GM20000 (cell line): ENCODE data around the gene PARVB.
A peak's percentile ranks its signal among the peaks of the same experiment; 100 is the strongest.

Experiments
- DNase-seq: peaks from one replicate; pipeline ENCODE4 v3.0.0; 2012; ENCODE audit warnings: low spot score
- CTCF ChIP-seq: IDR thresholded peaks from 2 replicates; pipeline ENCODE4 v1.5.1; 2012; ENCODE audit warnings: mild to moderate bottlenecking, control low read depth; ENCODE audit errors: extremely low read depth, missing control alignments

Gene PARVB

GRCh38 chr22:44084044-44084772 is 60.1 kb downstream of the PARVB start:
- no peak for DNase-seq

DNA sequence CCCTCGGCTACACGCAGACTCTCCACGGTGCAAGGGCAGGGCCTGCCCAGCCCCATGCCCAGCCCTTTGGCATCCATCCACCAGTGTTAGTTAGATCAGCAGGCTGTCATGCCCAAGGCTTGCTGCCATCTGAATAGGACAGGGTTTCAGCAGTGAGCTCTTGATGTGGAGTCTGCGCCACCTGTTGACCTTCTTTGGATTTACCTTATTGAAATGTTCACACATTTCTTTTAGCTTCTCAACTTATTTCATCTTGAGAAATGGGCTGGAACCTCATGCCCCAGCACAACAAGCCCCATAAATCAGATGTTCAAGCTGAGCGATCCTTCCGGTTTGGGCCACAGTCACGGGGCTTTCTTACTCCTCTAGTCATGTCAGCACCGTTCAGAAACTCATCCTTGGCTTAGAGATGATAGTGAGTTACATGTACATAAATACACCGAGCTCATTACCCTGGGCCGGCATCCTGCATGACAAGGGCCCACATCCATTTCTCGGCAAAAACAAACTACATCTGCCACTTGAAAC is 61.7 kb downstream of the PARVB start:
- DNase-seq = peak; percentile 66
- peak; percentile 15 for TF ChIP-seq CTCF

More at GRCh38 chr22:44084044-44084772, 60.1 kb downstream of the PARVB start:
- no peak for TF ChIP-seq CTCF

DNA sequence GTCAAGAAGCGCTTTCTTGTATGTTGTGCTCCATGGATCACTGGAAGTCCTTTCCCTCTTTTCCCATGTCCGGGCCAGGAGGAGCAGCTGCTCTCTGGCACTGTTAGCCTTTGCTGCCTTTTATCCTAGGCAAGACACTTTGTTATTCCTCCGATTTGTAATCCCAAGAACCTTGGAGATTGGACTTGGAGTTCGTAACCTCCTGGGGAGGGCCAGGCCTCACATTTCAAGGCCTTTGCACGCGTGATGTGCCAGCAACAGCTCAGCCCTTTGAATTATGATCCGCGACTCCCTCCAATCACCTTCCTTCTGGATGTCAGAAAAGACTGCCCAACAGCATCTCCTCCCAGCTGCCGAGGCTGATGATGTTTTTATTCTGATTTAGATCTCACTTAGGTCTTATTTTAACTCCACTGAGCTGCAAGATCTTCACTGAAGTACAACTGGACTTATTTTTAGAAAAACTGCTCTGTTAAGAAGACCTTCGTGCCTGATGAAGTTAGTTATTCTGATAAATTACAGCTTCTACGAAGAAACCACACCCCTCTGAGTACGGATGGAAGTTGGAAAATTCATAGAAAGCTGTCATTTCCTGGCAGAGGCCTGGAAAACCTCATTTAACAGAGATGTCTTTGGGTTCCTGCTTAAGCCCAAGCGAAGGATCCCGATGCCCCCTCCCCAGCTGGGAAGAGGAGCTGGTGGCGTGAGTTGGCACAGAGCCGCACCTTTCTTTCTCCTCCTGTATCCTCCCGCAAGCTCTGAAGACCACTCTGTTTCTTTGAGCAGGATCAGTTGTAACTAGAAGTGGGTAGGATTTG is 62.4 kb downstream of the PARVB start:
- TF ChIP-seq CTCF = no peak
- no peak for DNase-seq

- DNase-seq = no peak
- TF ChIP-seq CTCF = no peak
Measured at GRCh38 chr22:44087089-44087430, 63.0 kb downstream of the PARVB start.

DNA sequence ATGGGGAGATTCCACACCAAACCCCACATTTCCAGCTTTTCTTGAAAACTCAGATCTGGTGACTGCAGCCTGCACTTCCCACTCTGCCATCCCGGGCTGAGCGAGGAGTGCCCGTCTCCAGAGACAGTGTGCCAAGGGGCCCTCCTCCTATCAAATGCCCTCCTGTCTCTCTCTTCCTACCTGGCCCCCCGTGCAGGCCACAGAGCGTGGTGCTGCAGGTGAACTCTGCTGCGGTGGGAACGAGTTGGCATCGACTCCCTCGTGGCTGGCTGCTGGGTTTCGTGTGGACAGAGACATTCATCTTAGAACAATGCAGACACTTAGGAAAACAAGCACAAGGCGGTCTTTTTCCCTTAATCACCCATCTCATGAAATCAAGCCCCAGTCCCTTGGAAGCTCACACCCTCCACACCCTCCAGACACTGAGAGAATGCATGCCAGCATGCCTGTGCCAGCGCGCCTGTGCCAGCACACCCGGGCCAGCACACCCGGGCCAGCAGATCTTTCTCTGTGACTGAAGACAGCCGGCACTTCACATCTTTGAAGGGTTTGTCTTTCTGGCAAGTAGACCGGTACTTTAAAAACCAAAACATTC is 65.0 kb downstream of the PARVB start:
- TF ChIP-seq CTCF = no peak
- no peak for DNase-seq

- DNase-seq = no peak
- TF ChIP-seq CTCF = no peak
Measured at GRCh38 chr22:44089717-44090570, 65.8 kb downstream of the PARVB start.
